Activated CD8-positive, alpha-beta memory T cell treated with anti-CD3 and anti-CD28 coated beads for 1 hour (primary cell): ENCODE data around the gene SLC7A7.
A peak's percentile ranks its signal among the peaks of the same experiment; 100 is the strongest.
"Not testable (repeated sequence)": the region's sequence is repeated elsewhere in the genome, so short reads cannot be mapped to it uniquely, and the experiment has no call there.

Experiments used
- DNase-seq, 2 donors: peaks; one replicate each; pipeline ENCODE4 v3.0.0-alpha.2; 2020; ENCODE audit warnings: low read depth in 1 of 2; ENCODE audit errors: extremely low read depth in 1 of 2

Gene SLC7A7

GRCh38 chr14:22814941-22815713 lies at the start of gene SLC7A7:
TSS of gene SLC7A7 (minus strand) at chr14:22815435. CDS start at chr14:22813398, 2,037 bp downstream.
- no peak for DNase-seq

- no peak for DNase-seq
Measured at GRCh38 chr14:22864979-22865378, 49.7 kb upstream of the SLC7A7 start.

GRCh38 chr14:22861651-22862050 lies 46.4 kb upstream of the SLC7A7 start:
- no peak for DNase-seq

GRCh38 chr14:22860377-22860776 lies 45.1 kb upstream of the SLC7A7 start:
- DNase-seq = not testable (repeated sequence)

- no peak for DNase-seq
Measured at GRCh38 chr14:22856428-22856827, 41.2 kb upstream of the SLC7A7 start.

GRCh38 chr14:22854963-22855724 lies 39.9 kb upstream of the SLC7A7 start:
- no peak for DNase-seq

GRCh38 chr14:22854296-22854695 lies 39.1 kb upstream of the SLC7A7 start:
- not testable (repeated sequence) for DNase-seq

- peak; percentile 81 to 86 for DNase-seq
Measured at GRCh38 chr14:22852940-22853767, 37.9 kb upstream of the SLC7A7 start.

GRCh38 chr14:22852599-22852939 lies 37.3 kb upstream of the SLC7A7 start:
- DNase-seq = no peak

- not testable (repeated sequence) for DNase-seq
Measured at GRCh38 chr14:22852178-22852577, 36.9 kb upstream of the SLC7A7 start.

GRCh38 chr14:22850944-22851764 lies 35.9 kb upstream of the SLC7A7 start:
- no peak for DNase-seq

GRCh38 chr14:22849212-22849819 lies 34.1 kb upstream of the SLC7A7 start:
- DNase-seq = no peak

- DNase-seq = no peak
Measured at GRCh38 chr14:22848351-22849164, 33.3 kb upstream of the SLC7A7 start.

GRCh38 chr14:22847661-22848341 lies 32.6 kb upstream of the SLC7A7 start:
- DNase-seq = no peak

- no peak for DNase-seq
Measured at GRCh38 chr14:22846811-22847307, 31.6 kb upstream of the SLC7A7 start.

- no peak for DNase-seq
Measured at GRCh38 chr14:22845821-22846625, 30.8 kb upstream of the SLC7A7 start.

GRCh38 chr14:22845103-22845394 lies 29.8 kb upstream of the SLC7A7 start:
- DNase-seq = no peak
